NCI-H2227 (cell line): ENCODE results near the gene TMC2.
"Not testable (repeated sequence)": the region's sequence is repeated elsewhere in the genome, so short reads cannot be mapped to it uniquely, and the experiment has no call there.

Experiments used
- DNase-seq: peaks from one replicate; lab custom pipeline; 2025; ENCODE audit not compliant: unreplicated experiment; lab: John Stamatoyannopoulos, UW

Gene TMC2

GRCh38 chr20:2657674-2658073, 121.3 kb downstream of the TMC2 start:
- DNase-seq: no peak

GRCh38 chr20:2658414-2659354, 122.3 kb downstream of the TMC2 start:
- no peak for DNase-seq

GRCh38 chr20:2659547-2659946, 123.2 kb downstream of the TMC2 start:
- no peak for DNase-seq

GRCh38 chr20:2663364-2663886, 127.1 kb downstream of the TMC2 start:
- DNase-seq: no peak

- DNase-seq: peak; percentile 95
Measured at GRCh38 chr20:2663887-2664719, 127.7 kb downstream of the TMC2 start, which contains the start of gene IDH3B. TSS of gene IDH3B (minus strand) at chr20:2664216. CDS start at chr20:2664188, 28 bp downstream.

GRCh38 chr20:2671977-2672376, 135.6 kb downstream of the TMC2 start:
- no peak for DNase-seq

GRCh38 chr20:2672446-2672845, 136.1 kb downstream of the TMC2 start:
- no peak for DNase-seq

- DNase-seq: no peak
Measured at GRCh38 chr20:2673453-2673852, 137.1 kb downstream of the TMC2 start.

GRCh38 chr20:2680046-2680445, 143.7 kb downstream of the TMC2 start:
- no peak for DNase-seq

- DNase-seq: not testable (repeated sequence)
Measured at GRCh38 chr20:2682040-2682439, 145.7 kb downstream of the TMC2 start.

- DNase-seq: not testable (repeated sequence)
Measured at GRCh38 chr20:2684817-2685216, 148.4 kb downstream of the TMC2 start.

GRCh38 chr20:2687514-2687913, 151.1 kb downstream of the TMC2 start:
- DNase-seq: no peak

GRCh38 chr20:2688041-2688591, 151.7 kb downstream of the TMC2 start:
- DNase-seq: peak; percentile 32

- DNase-seq: no peak
Measured at GRCh38 chr20:2690213-2690612, 153.8 kb downstream of the TMC2 start.

- no peak for DNase-seq
Measured at GRCh38 chr20:2690718-2691117, 154.3 kb downstream of the TMC2 start.

GRCh38 chr20:2691127-2691526, 154.8 kb downstream of the TMC2 start:
- DNase-seq: no peak
